Measurements from ENCODE around the gene LRFN2. TPM values are rescaled to one million over a fixed set of nuclear protein-coding genes. Genes with fewer than 3 reads are reported as not detected.

LRFN2 gene
- total RNA-seq, 1 donor from 2014 or later: not detected

- Mint-ChIP-seq H3K27me3 (peaks cover 6% of the 10 kb centered on the region), H3K4me1 (no peaks in the 10 kb centered on the region), H3K36me3 (ENCODE audit: low read depth) (no peaks in the 10 kb centered on the region), H3K9me3 (no peaks in the 10 kb centered on the region), H3K27ac (no peak overlapping the region), H3K4me3 (no peak overlapping the region)
- intact Hi-C loops (cut with micrococcal nuclease): no loop called here
- ATAC-seq (ENCODE audit: low read depth) (no peak), DNase-seq (no peak)
- ChIA-PET POLR2A (no interaction called here), CTCF (no interaction called here)
- TF ChIP-seq CTCF (IDR thresholded peaks at IDR 0.05): no peak
Observed at GRCh38 chr6:40517654-40518053, 69.5 kb downstream of the LRFN2 start.

- no peaks in the 10 kb centered on the region for H3K9me3 Mint-ChIP-seq
- H3K27ac Mint-ChIP-seq: no peak overlapping the region
- H3K36me3 Mint-ChIP-seq (ENCODE audit: low read depth): no peaks in the 10 kb centered on the region
- ChIA-PET CTCF (no interaction called here), POLR2A (no interaction called here)
- no peaks in the 10 kb centered on the region for H3K4me1 Mint-ChIP-seq
- ATAC-seq (ENCODE audit: low read depth) (no peak), DNase-seq (no peak)
- H3K4me3 Mint-ChIP-seq: no peak overlapping the region
- TF ChIP-seq CTCF (IDR thresholded peaks at IDR 0.05): no peak
- intact Hi-C loops (cut with micrococcal nuclease): no loop called here
- H3K27me3 Mint-ChIP-seq: peaks cover 6% of the 10 kb centered on the region
Observed at GRCh38 chr6:40516429-40516828, 70.7 kb downstream of the LRFN2 start.

GRCh38 chr6:40512340-40512739 lies 74.8 kb downstream of the LRFN2 start:
- no peak for DNase-seq
- intact Hi-C loops (cut with micrococcal nuclease): no loop called here
- Mint-ChIP-seq H3K4me3 (no peak overlapping the region), H3K36me3 (ENCODE audit: low read depth) (no peaks in the 10 kb centered on the region), H3K27ac (no peak overlapping the region), H3K9me3 (no peaks in the 10 kb centered on the region), H3K4me1 (no peaks in the 10 kb centered on the region), H3K27me3 (no peaks in the 10 kb centered on the region)
- ChIA-PET POLR2A (no interaction called here), CTCF (no interaction called here)
- TF ChIP-seq CTCF (IDR thresholded peaks at IDR 0.05): no peak
- no peak for ATAC-seq (ENCODE audit: low read depth)

GRCh38 chr6:40511884-40512283 lies 75.3 kb downstream of the LRFN2 start:
- Mint-ChIP-seq H3K4me3 (no peak overlapping the region), H3K4me1 (no peaks in the 10 kb centered on the region), H3K9me3 (no peaks in the 10 kb centered on the region), H3K27me3 (no peaks in the 10 kb centered on the region), H3K27ac (no peak overlapping the region), H3K36me3 (ENCODE audit: low read depth) (no peaks in the 10 kb centered on the region)
- ChIA-PET CTCF (no interaction called here), POLR2A (no interaction called here)
- no peak for ATAC-seq (ENCODE audit: low read depth)
- no peak for TF ChIP-seq CTCF (IDR thresholded peaks at IDR 0.05)
- no peak for DNase-seq
- intact Hi-C loops (cut with micrococcal nuclease): no loop called here

GRCh38 chr6:40510442-40510841 lies 76.7 kb downstream of the LRFN2 start:
- intact Hi-C loops (cut with micrococcal nuclease): no loop called here
- H3K27ac Mint-ChIP-seq: no peak overlapping the region
- ATAC-seq (ENCODE audit: low read depth) (no peak), DNase-seq (no peak)
- CTCF ChIA-PET: no interaction called here
- H3K27me3 Mint-ChIP-seq: no peaks in the 10 kb centered on the region
- H3K4me3 Mint-ChIP-seq: no peak overlapping the region
- no peaks in the 10 kb centered on the region for H3K36me3 Mint-ChIP-seq (ENCODE audit: low read depth)
- TF ChIP-seq CTCF (IDR thresholded peaks at IDR 0.05): no peak
- POLR2A ChIA-PET: no interaction called here
- H3K4me1 Mint-ChIP-seq: no peaks in the 10 kb centered on the region
- no peaks in the 10 kb centered on the region for H3K9me3 Mint-ChIP-seq

All from activated B cell treated with CpG ODN at 0.5 μM for 24 hours (primary cell).